Colonic mucosa (tissue), 4 donors: ENCODE measurements around the gene DGCR2. TPM values are rescaled to one million over a fixed set of nuclear protein-coding genes. Genes with fewer than 3 reads are reported as not detected.

Source experiments
- DNase-seq: peaks from one replicate; pipeline ENCODE4 v3.0.0-alpha.2; 2020
- H3K27ac ChIP-seq: fragments of 200-600 bp; one replicate; pipeline ENCODE4 v1.8.0; 2021
- H3K27me3 ChIP-seq: fragments of 200-600 bp; one replicate; pipeline ENCODE4 v1.8.0; 2021
- H3K36me3 ChIP-seq: fragments of 200-600 bp; one replicate; pipeline ENCODE4 v1.8.0; 2021
- H3K4me1 ChIP-seq: fragments of 200-600 bp; one replicate; pipeline ENCODE4 v1.8.0; 2021; ENCODE audit warnings: mild to moderate bottlenecking
- H3K4me3 ChIP-seq: fragments of 200-600 bp; one replicate; pipeline ENCODE4 v1.8.0; 2021
- H3K9ac ChIP-seq, 2 donors: one replicate each; pipeline ENCODE4 v1.7.0; 2013; ENCODE audit warnings: control low read depth in 2 of 2, low read depth in 2 of 2, low read length in 2 of 2
- H3K9me3 ChIP-seq: fragments of 200-600 bp; one replicate; pipeline ENCODE4 v1.8.0; 2021
- intact Hi-C: fragments of 100-400 bp; cut with DNase I; formaldehyde crosslinking; loops from one replicate; pipeline ENCODE4 v1.14.1; 2022
- total RNA-seq, 2 donors: library from RNA; stranded (reverse); fragmentation: NEBNext Ultra II Directional in 1 of 2; extraction: Animal tissue kit (Norgen Biotek cat#: 25700) in 1 of 2; gene quantifications; one replicate each; pipeline ENCODE4 v1.2.1, GENCODE V29; 2021
- TF ChIP-seq, protein P1 (sequence below): fragments of 200-600 bp; IDR thresholded peaks from one replicate; pipeline ENCODE4 v1.8.0; 2022; ENCODE audit warnings: antibody characterized with exemption, mild to moderate bottlenecking
- donor health status: healthy.
- donor health status: DM: no; HTN: no; CAD: no.
- donor health status: DM: no; HTN: no; CAD: no.

DGCR2 gene
- total RNA-seq, 2 donors from 2014 or later = 71.6 to 82.5 TPM

DNA sequence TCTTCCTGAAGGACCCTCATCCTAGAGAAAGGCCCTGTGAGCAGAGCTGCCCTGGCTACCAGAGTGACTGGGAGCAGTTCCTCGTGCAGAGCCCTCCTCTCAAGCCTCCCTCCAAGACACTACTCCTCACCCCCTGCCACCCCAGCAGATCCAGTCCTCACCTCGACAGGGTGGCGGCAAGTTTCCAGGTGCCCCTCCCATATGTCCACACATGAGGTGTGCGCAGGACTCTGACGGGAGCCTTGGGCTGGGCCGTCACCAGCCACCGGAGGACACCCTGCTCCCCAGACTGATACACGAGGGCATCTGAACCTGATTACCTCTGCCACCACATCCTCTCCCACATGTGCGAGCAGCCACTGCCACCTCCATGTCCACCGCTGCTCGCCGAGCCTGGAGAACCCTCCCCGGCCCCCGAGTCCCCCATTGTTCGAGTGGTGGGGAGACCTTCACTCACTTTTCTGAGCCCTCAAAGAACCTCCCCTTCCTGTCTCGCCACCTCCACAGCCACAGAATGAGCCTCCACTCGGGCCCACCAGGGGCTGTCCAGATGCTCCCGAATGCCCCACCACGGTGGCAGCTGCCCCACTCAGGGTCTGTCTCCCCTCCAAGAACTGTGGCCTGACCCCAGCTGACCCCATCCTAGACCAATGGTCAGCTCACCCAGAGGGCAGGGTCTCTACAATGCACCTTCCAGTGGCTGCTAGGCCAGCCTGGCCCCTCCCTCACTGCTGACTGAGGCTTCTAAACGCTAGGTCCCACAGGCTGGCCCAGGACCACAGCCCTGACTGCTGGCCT is 62.5 kb downstream of the DGCR2 start:
- Histone ChIP-seq H3K9me3 (no peaks in the 10 kb centered on the region), H3K27ac (no peak overlapping the region)
- TF ChIP-seq, protein P1, sequence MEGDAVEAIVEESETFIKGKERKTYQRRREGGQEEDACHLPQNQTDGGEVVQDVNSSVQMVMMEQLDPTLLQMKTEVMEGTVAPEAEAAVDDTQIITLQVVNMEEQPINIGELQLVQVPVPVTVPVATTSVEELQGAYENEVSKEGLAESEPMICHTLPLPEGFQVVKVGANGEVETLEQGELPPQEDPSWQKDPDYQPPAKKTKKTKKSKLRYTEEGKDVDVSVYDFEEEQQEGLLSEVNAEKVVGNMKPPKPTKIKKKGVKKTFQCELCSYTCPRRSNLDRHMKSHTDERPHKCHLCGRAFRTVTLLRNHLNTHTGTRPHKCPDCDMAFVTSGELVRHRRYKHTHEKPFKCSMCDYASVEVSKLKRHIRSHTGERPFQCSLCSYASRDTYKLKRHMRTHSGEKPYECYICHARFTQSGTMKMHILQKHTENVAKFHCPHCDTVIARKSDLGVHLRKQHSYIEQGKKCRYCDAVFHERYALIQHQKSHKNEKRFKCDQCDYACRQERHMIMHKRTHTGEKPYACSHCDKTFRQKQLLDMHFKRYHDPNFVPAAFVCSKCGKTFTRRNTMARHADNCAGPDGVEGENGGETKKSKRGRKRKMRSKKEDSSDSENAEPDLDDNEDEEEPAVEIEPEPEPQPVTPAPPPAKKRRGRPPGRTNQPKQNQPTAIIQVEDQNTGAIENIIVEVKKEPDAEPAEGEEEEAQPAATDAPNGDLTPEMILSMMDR = no peak

DNA sequence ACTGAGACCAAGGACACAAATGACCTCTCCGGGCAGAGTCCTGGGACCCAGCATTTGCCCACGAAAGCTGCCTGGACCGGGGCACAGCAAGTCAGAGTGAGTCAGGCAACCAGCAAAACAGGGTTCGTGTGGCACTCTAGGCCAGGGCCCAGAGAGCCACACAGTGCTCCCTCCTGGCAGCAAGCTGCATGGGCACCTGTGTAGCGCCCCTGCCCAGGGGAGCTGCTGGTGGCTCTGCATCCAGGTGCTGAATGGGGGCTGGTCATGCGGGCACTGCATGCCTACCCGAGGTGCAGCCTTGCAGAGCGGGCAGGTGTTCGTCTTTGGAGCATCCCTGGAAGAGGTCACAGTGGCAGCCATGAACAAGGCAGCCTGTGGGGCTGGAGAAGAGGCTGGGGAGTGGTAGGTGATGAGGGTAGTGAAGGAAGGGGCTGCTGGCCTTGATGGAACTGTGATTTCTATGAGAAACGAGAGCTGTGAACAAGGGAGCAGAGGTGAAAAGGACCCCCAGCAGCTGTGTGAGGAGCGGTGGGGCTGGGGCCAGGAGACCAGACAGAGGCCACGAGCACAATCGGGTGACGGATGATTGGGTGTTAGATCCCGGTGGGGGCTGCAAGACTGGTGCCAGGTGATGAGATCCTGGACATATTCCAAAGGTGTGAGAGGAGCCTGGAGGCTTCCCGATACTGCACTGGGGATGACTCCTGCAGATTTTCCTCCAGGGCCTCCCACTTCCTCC is 63.3 kb downstream of the DGCR2 start:
- H3K36me3 ChIP-seq = no peaks in the 10 kb centered on the region
- no peak overlapping the region for H3K9ac ChIP-seq
- DNase-seq = no peak
- intact Hi-C loops = no loop called here
- H3K4me3 ChIP-seq = no peak overlapping the region
- no peaks in the 10 kb centered on the region for H3K27me3 ChIP-seq
- H3K27ac ChIP-seq = no peak overlapping the region
- TF ChIP-seq, protein P1 = no peak
- no peaks in the 10 kb centered on the region for H3K9me3 ChIP-seq
- H3K4me1 ChIP-seq = no peaks in the 10 kb centered on the region

More for the DNA sequence above, 62.5 kb downstream of the DGCR2 start:
- no peak overlapping the region for H3K9ac ChIP-seq
- no peaks in the 10 kb centered on the region for H3K4me1 ChIP-seq
- intact Hi-C loops = no loop called here
- H3K27me3 ChIP-seq = no peaks in the 10 kb centered on the region
- no peak overlapping the region for H3K4me3 ChIP-seq
- DNase-seq = no peak
- no peaks in the 10 kb centered on the region for H3K36me3 ChIP-seq

DNA sequence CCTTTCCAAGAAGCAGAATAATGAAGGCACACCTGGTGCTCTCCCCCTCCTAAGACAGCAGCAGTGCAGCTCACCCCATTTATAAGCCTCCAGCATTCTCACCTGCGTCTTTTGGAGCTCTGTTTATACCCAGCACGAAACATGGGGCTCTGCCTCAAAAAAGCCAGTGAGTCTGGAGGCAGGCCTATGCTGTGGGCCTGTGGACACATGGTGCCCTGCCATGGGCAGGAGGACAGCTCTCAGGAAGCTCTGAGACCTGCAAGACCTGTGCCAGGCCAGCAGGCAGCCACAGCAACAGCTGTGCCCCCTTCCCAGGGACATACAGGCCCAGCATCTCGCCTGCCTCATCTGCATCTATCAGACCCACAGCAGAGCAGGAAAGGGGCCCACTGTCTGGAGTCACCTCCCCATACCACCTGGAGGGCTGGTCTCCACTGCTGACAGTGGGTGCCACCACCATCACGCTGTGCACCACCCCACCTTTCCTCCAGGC is 64.2 kb downstream of the DGCR2 start:
- no peak overlapping the region for H3K4me3 ChIP-seq
- no peak for DNase-seq
- intact Hi-C loops = no loop called here
- H3K4me1 ChIP-seq = no peaks in the 10 kb centered on the region
- H3K27ac ChIP-seq = no peak overlapping the region
- TF ChIP-seq, protein P1 = no peak
- no peaks in the 10 kb centered on the region for H3K27me3 ChIP-seq
- no peaks in the 10 kb centered on the region for H3K36me3 ChIP-seq
- no peak overlapping the region for H3K9ac ChIP-seq
- H3K9me3 ChIP-seq = no peaks in the 10 kb centered on the region

DNA sequence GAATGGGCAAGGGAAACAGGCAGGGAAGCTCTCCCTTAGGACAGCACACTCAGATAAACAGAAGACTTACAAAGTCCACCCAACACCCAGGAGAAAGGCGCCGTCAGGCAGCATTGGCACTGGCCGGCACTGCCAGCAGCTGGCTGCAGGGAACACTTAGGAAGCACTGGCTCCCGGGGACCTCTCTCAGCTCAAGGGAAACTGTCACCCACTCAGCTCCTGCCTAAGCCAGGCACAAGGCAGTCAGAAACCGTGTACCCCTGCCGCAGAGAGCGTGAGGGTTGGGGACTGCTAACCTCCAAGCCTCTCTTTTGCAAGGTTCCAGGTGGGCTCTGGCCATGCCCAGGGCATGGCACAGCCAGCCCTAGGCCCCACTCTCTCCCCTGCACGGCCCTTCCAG is 64.7 kb downstream of the DGCR2 start:
- Histone ChIP-seq H3K27ac (no peak overlapping the region), H3K4me1 (no peaks in the 10 kb centered on the region), H3K4me3 (no peak overlapping the region), H3K27me3 (no peaks in the 10 kb centered on the region), H3K9me3 (no peaks in the 10 kb centered on the region), H3K36me3 (no peaks in the 10 kb centered on the region), H3K9ac (no peak overlapping the region)
- intact Hi-C loops = no loop called here
- TF ChIP-seq, protein P1 = no peak
- no peak for DNase-seq

DNA sequence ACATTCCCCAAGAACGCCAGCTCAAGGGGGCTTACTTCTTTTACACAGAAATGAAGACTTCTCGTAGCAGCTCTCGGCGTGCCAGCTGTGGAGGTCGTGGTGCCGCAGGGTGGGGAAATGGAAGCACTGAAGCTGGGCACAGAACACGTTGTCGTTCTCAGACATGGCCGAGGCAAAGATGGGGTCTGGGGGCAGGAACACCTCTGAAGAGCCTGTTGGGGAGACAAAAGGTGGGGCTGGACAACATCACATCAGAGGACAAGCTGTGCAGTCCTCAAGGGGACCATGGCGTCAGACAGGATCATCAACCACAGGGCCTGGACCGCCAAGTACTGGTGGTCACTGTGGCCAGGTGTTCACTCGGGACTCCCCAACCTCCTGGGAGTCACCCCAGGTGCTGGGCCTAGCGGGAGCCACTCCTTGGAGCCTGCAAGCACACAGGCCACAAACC is 65.2 kb downstream of the DGCR2 start:
- intact Hi-C loops = no loop called here
- TF ChIP-seq, protein P1 = no peak
- Histone ChIP-seq H3K27ac (no peak overlapping the region), H3K9ac (no peak overlapping the region), H3K4me3 (no peak overlapping the region), H3K27me3 (no peaks in the 10 kb centered on the region), H3K4me1 (no peaks in the 10 kb centered on the region), H3K36me3 (no peaks in the 10 kb centered on the region), H3K9me3 (no peaks in the 10 kb centered on the region)
- DNase-seq = no peak
